H7 (cell line): ENCODE results near the gene PCGF3. TPM values are rescaled to one million over a fixed set of nuclear protein-coding genes. Genes with fewer than 3 reads are reported as not detected.
"Not testable (repeated sequence)": the region's sequence is repeated elsewhere in the genome, so short reads cannot be mapped to it uniquely, and the experiment has no call there.

Experiments
- DNase-seq: peaks from one replicate; pipeline ENCODE4 v3.0.0; 2012
- H3K27me3 ChIP-seq: 2 replicates; pipeline ENCODE4 v1.6.0; 2011; ENCODE audit warnings: mild to moderate bottlenecking, low read length; ENCODE audit not compliant: control insufficient read depth, insufficient read depth
- H3K36me3 ChIP-seq: replicated peaks from 2 replicates; pipeline ENCODE4 v1.5.1; 2011; ENCODE audit warnings: low read length; ENCODE audit not compliant: control insufficient read depth, insufficient read depth
- H3K4me3 ChIP-seq: 2 replicates; pipeline ENCODE4 v1.5.1; 2011; ENCODE audit warnings: low read depth, mild to moderate bottlenecking, control low read depth, low read length, moderate library complexity; ENCODE audit not compliant: insufficient read depth
- total RNA-seq: library from RNA; depleted of rRNA; stranded (reverse); fragments of >200 nt; shearing (Covaris generic); gene quantifications from 2 replicates; pipeline ENCODE4 v1.2.3, GENCODE V29; 2014

The PCGF3 gene
- total RNA-seq, 1 experiment from 2014 or later: 53.6 TPM

GRCh38 chr4:740011-740410, 34.4 kb downstream of the PCGF3 start:
- H3K27me3 ChIP-seq: no peaks in the 10 kb centered on the region
- peaks cover 15% of the 10 kb centered on the region for H3K36me3 ChIP-seq
- H3K4me3 ChIP-seq: no peak overlapping the region
- DNase-seq: no peak

GRCh38 chr4:740656-741282, 35.1 kb downstream of the PCGF3 start:
- Histone ChIP-seq H3K36me3 (peaks cover 12% of the 10 kb centered on the region), H3K27me3 (no peaks in the 10 kb centered on the region), H3K4me3 (no peak overlapping the region)
- DNase-seq: no peak

- Histone ChIP-seq H3K4me3 (no peak overlapping the region), H3K27me3 (no peaks in the 10 kb centered on the region), H3K36me3 (peaks cover 12% of the 10 kb centered on the region)
- DNase-seq: no peak
Measured at GRCh38 chr4:742096-742741, 36.6 kb downstream of the PCGF3 start.

GRCh38 chr4:742742-743311, 37.2 kb downstream of the PCGF3 start:
- H3K4me3 ChIP-seq: no peak overlapping the region
- DNase-seq: peak; percentile 97
- no peaks in the 10 kb centered on the region for H3K27me3 ChIP-seq
- H3K36me3 ChIP-seq: peaks cover 9% of the 10 kb centered on the region

- no peak overlapping the region for H3K4me3 ChIP-seq
- peaks cover 12% of the 10 kb centered on the region for H3K36me3 ChIP-seq
- peak; percentile 54 for DNase-seq
- H3K27me3 ChIP-seq: no peaks in the 10 kb centered on the region
Measured at GRCh38 chr4:743463-744211, 38.0 kb downstream of the PCGF3 start.

- peak; percentile 69 for DNase-seq
- Histone ChIP-seq H3K36me3 (peaks cover 10% of the 10 kb centered on the region), H3K4me3 (no peak overlapping the region), H3K27me3 (no peaks in the 10 kb centered on the region)
Measured at GRCh38 chr4:744212-744841, 38.7 kb downstream of the PCGF3 start.

GRCh38 chr4:747546-748170, 42.0 kb downstream of the PCGF3 start:
- no peak for DNase-seq
- Histone ChIP-seq H3K27me3 (no peaks in the 10 kb centered on the region), H3K36me3 (peaks cover 5% of the 10 kb centered on the region), H3K4me3 (no peak overlapping the region)

GRCh38 chr4:748461-748860, 42.8 kb downstream of the PCGF3 start:
- DNase-seq: no peak
- no peak overlapping the region for H3K4me3 ChIP-seq

GRCh38 chr4:749698-750666, 44.4 kb downstream of the PCGF3 start:
- DNase-seq: no peak
- H3K27me3 ChIP-seq: no peaks in the 10 kb centered on the region
- no peak overlapping the region for H3K4me3 ChIP-seq
- H3K36me3 ChIP-seq: peaks cover 2% of the 10 kb centered on the region

More at GRCh38 chr4:748461-748860, 42.8 kb downstream of the PCGF3 start:
- Histone ChIP-seq H3K27me3 (no peaks in the 10 kb centered on the region), H3K36me3 (peaks cover 5% of the 10 kb centered on the region)

GRCh38 chr4:751676-752075, 46.0 kb downstream of the PCGF3 start:
- peaks cover 4% of the 10 kb centered on the region for H3K36me3 ChIP-seq
- H3K27me3 ChIP-seq: no peaks in the 10 kb centered on the region
- H3K4me3 ChIP-seq: no peak overlapping the region
- DNase-seq: no peak

GRCh38 chr4:752196-752861, 46.7 kb downstream of the PCGF3 start:
- no peak for DNase-seq
- Histone ChIP-seq H3K36me3 (peaks cover 4% of the 10 kb centered on the region), H3K27me3 (no peaks in the 10 kb centered on the region)

GRCh38 chr4:753186-753585, 47.6 kb downstream of the PCGF3 start:
- DNase-seq, H3K4me3 ChIP-seq, H3K36me3 ChIP-seq, H3K27me3 ChIP-seq: not testable (repeated sequence)

More at GRCh38 chr4:752196-752861, 46.7 kb downstream of the PCGF3 start:
- H3K4me3 ChIP-seq: no peak overlapping the region
